ENCODE data around the gene ZNF79. TPM values are rescaled to one million over a fixed set of nuclear protein-coding genes. Genes with fewer than 3 reads are reported as not detected.

The ZNF79 gene
- total RNA-seq, 1 donor from 2014 or later, result 8.3 TPM

DNA sequence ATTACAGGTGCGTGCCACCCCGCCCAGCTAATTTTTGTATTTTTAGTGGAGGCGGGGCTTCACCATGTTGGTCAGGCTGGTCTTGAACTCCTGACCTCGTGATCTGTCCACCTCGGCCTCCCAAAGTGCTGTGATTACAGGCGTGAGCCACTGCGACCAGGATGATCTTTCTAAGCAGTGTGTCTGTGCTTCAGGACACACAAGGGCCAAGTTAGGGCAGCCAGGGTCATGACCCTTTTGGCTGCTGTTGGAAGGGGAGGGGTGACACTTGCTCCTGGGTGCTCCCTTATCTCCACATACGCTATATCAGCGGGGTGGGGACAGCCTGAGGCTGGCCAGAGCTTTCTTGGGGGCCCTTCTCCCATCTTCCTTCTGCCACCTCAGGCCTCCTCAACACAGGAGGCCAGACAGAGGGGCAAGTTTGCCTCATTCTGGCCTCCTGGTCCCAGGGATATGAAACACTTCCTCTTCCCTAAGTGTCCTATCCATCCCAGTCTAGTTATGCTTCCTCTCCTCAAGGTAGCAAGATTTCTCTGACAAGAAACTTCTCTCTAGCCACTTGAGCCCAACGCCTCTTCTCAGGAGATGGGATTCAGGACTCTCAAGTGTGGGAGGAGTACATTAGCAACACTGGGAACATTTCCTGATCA, 1.9 kb upstream of the ZNF79 start:
- DNase-seq (no peak), ATAC-seq (no peak)
- no peak for TF ChIP-seq CTCF (IDR thresholded peaks at IDR 0.05)
- intact Hi-C loops (cut with DNase I), result no loop called here
- Histone ChIP-seq H3K27me3 (no peaks in the 10 kb centered on the region), H3K4me1 (peaks cover 32% of the 10 kb centered on the region), H3K27ac (no peak overlapping the region), H3K9me3 (no peaks in the 10 kb centered on the region), H3K4me3 (no peak overlapping the region), H3K36me3 (peaks cover 6% of the 10 kb centered on the region)

- no peak for TF ChIP-seq CTCF (IDR thresholded peaks at IDR 0.05)
- Histone ChIP-seq H3K27me3 (no peaks in the 10 kb centered on the region), H3K27ac (peak overlapping the region; percentile 91), H3K36me3 (peaks cover 6% of the 10 kb centered on the region), H3K4me1 (peaks cover 32% of the 10 kb centered on the region), H3K4me3 (peak overlapping the region; percentile 84), H3K9me3 (no peaks in the 10 kb centered on the region)
- ATAC-seq (no peak), DNase-seq (no peak)
- intact Hi-C loops (cut with DNase I), result no loop called here
Observed at GRCh38 chr9:127422787-127423186, 1.4 kb upstream of the ZNF79 start.

GRCh38 chr9:127423476-127423933, 677 bp upstream of the ZNF79 start:
- H3K4me1 ChIP-seq, result peaks cover 32% of the 10 kb centered on the region
- no peak for TF ChIP-seq CTCF (IDR thresholded peaks at IDR 0.05)
- H3K27me3 ChIP-seq, result no peaks in the 10 kb centered on the region
- peak overlapping the region; percentile 91 for H3K27ac ChIP-seq
- DNase-seq, result no peak
- intact Hi-C loops (cut with DNase I), result no loop called here
- no peak for ATAC-seq
- peak overlapping the region; percentile 84 for H3K4me3 ChIP-seq
- no peaks in the 10 kb centered on the region for H3K9me3 ChIP-seq
- peaks cover 8% of the 10 kb centered on the region for H3K36me3 ChIP-seq

- no peak for DNase-seq
- no peak for ATAC-seq
- Histone ChIP-seq H3K9me3 (no peaks in the 10 kb centered on the region), H3K27me3 (no peaks in the 10 kb centered on the region), H3K27ac (peak overlapping the region; percentile 91), H3K4me3 (peak overlapping the region; percentile 84), H3K4me1 (peaks cover 32% of the 10 kb centered on the region), H3K36me3 (peaks cover 19% of the 10 kb centered on the region)
- no peak for TF ChIP-seq CTCF (IDR thresholded peaks at IDR 0.05)
- intact Hi-C loops (cut with DNase I), result no loop called here
Observed at GRCh38 chr9:127424676-127424999, 456 bp downstream of the ZNF79 start.

DNA sequence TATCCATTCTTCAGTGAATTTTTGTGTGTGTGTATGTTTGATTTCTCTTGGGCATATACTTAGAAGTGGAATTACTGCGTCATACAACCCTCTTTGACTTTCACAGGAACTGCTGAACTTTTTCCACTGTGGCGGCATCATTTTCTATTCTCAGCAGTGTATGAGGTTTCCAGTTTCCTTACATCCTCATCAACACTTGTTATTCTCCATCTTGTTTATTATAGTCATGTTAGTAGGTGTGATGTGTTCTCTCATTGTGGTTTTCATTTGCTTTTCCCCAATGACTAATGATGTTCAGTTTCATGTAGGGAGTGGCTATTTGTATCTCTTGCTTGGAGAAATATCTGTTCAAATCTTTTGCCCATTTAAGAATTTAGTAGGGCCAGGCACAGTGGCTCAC, 2.6 kb downstream of the ZNF79 start:
- no peaks in the 10 kb centered on the region for H3K9me3 ChIP-seq
- intact Hi-C loops (cut with DNase I), result no loop called here
- DNase-seq (no peak), ATAC-seq (no peak)
- H3K36me3 ChIP-seq, result peaks cover 30% of the 10 kb centered on the region
- TF ChIP-seq CTCF (IDR thresholded peaks at IDR 0.05), result no peak
- peaks cover 32% of the 10 kb centered on the region for H3K4me1 ChIP-seq
- H3K27ac ChIP-seq, result no peak overlapping the region
- H3K27me3 ChIP-seq, result no peaks in the 10 kb centered on the region
- H3K4me3 ChIP-seq, result no peak overlapping the region

- Histone ChIP-seq H3K4me3 (no peak overlapping the region), H3K27me3 (no peaks in the 10 kb centered on the region), H3K36me3 (peaks cover 33% of the 10 kb centered on the region), H3K9me3 (no peaks in the 10 kb centered on the region), H3K27ac (no peak overlapping the region), H3K4me1 (peaks cover 22% of the 10 kb centered on the region)
- ATAC-seq (no peak), DNase-seq (no peak)
- intact Hi-C loops (cut with DNase I), result no loop called here
- TF ChIP-seq CTCF (IDR thresholded peaks at IDR 0.05), result no peak
Observed at GRCh38 chr9:127428348-127428747, 4.2 kb downstream of the ZNF79 start.

Data from upper lobe of right lung (tissue), 1 donor.